Measurements from ENCODE around the gene PTAFR. TPM values are rescaled to one million over a fixed set of nuclear protein-coding genes. Genes with fewer than 3 reads are reported as not detected.

The PTAFR gene
- total RNA-seq, 1 donor from 2014 or later, result 1.5 TPM

- Histone ChIP-seq H3K4me3 (no peak overlapping the region), H3K27ac (replicated peaks) (no peak overlapping the region), H3K9me3 (replicated peaks) (no peaks in the 10 kb centered on the region), H3K36me3 (no peaks in the 10 kb centered on the region), H3K27me3 (ENCODE audit: low read depth) (no peaks in the 10 kb centered on the region), H3K4me1 (peaks cover 30% of the 10 kb centered on the region)
- DNase-seq, result peak; percentile 35
- no peak for TF ChIP-seq CTCF (IDR thresholded peaks at IDR 0.05; ENCODE audit: borderline replicate concordance)
- intact Hi-C loops (cut with micrococcal nuclease), result no loop called here
Measured at GRCh38 chr1:28156821-28157220, 19.7 kb downstream of the PTAFR start.

GRCh38 chr1:28155628-28156027 lies 20.9 kb downstream of the PTAFR start:
- no peak for TF ChIP-seq CTCF (IDR thresholded peaks at IDR 0.05; ENCODE audit: borderline replicate concordance)
- DNase-seq, result no peak
- no peaks in the 10 kb centered on the region for H3K27me3 ChIP-seq (ENCODE audit: low read depth)
- no peak overlapping the region for H3K4me3 ChIP-seq
- intact Hi-C loops (cut with micrococcal nuclease), result no loop called here
- H3K9me3 ChIP-seq (replicated peaks), result no peaks in the 10 kb centered on the region
- no peaks in the 10 kb centered on the region for H3K36me3 ChIP-seq
- peaks cover 22% of the 10 kb centered on the region for H3K4me1 ChIP-seq
- peak overlapping the region; percentile 60 for H3K27ac ChIP-seq (replicated peaks)

DNA sequence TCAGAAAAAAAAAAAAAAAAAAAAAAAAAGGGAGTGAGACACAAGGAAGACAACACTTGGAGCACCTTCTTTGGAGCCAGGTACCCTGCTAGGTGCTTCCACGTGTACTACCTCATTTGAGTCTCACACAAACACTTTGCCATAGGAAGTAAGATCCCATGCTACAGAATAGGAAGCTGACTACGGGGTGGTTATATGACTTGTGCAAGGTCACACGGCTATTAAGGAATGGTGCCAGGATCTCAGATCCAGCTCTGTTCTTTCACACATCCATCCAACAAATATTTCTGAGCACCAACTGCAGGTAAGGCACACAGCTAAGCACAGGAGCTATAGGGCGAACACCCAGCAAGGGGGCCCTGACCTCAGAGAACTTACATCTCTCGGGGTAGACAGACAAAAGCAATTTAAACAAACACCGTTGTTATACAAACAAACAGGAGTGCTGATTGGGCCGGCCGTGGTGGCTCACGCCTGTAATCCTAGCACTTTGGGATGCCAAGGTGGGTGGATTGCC lies 22.4 kb downstream of the PTAFR start:
- intact Hi-C loops (cut with micrococcal nuclease), result no loop called here
- H3K4me1 ChIP-seq, result peaks cover 17% of the 10 kb centered on the region
- TF ChIP-seq CTCF (IDR thresholded peaks at IDR 0.05; ENCODE audit: borderline replicate concordance), result no peak

DNA sequence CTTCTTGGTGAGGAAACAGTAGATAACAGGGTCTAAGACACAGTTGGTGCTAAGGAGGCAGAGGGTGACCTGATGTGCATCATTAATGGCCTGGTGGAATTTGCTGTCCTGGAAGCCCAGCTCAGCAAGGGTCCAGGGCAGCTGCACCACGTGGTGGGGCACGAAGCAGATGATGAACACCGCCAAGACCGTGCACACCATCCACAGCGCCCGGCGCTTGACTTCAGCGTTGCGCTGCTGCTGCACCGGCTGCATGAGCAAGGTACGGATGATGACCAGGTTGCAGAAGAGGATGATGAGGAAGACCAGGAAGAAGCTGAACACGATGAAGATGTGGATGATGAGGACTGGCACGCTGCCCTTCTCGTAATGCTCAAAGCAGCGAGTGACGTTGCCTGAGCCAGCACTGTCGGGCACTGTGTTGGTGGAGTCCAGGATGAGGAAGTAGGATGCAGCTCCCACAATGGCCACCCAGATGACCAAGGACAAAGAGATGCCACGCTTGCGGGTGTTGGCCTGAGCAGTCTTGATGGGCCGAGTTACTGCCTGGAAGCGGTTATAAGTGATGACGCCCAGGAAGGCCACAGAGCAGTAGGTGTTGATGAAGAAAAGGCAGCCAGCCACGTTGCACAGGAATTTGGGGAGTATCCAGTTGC lies 26.2 kb downstream of the PTAFR start:
- Histone ChIP-seq H3K27me3 (ENCODE audit: low read depth) (no peaks in the 10 kb centered on the region), H3K27ac (replicated peaks) (no peak overlapping the region), H3K4me1 (peaks cover 15% of the 10 kb centered on the region), H3K4me3 (no peak overlapping the region), H3K36me3 (no peaks in the 10 kb centered on the region), H3K9me3 (replicated peaks) (no peaks in the 10 kb centered on the region)
- intact Hi-C loops (cut with micrococcal nuclease), result no loop called here
- no peak for DNase-seq
- no peak for TF ChIP-seq CTCF (IDR thresholded peaks at IDR 0.05; ENCODE audit: borderline replicate concordance)

More for the DNA sequence above, 22.4 kb downstream of the PTAFR start:
- H3K9me3 ChIP-seq (replicated peaks), result no peaks in the 10 kb centered on the region
- no peak for DNase-seq
- no peaks in the 10 kb centered on the region for H3K36me3 ChIP-seq
- H3K4me3 ChIP-seq, result no peak overlapping the region
- H3K27me3 ChIP-seq (ENCODE audit: low read depth), result no peaks in the 10 kb centered on the region
- peak overlapping the region; percentile 60 for H3K27ac ChIP-seq (replicated peaks)

- H3K4me3 ChIP-seq, result no peak overlapping the region
- intact Hi-C loops (cut with micrococcal nuclease), result no loop called here
- H3K27me3 ChIP-seq (ENCODE audit: low read depth), result no peaks in the 10 kb centered on the region
- no peaks in the 10 kb centered on the region for H3K36me3 ChIP-seq
- H3K27ac ChIP-seq (replicated peaks), result no peak overlapping the region
- H3K9me3 ChIP-seq (replicated peaks), result no peaks in the 10 kb centered on the region
- no peak for DNase-seq
- TF ChIP-seq CTCF (IDR thresholded peaks at IDR 0.05; ENCODE audit: borderline replicate concordance), result no peak
- H3K4me1 ChIP-seq, result peaks cover 2% of the 10 kb centered on the region
Measured at GRCh38 chr1:28148880-28149195, 27.7 kb downstream of the PTAFR start.

Measured in left ventricle myocardium inferior (tissue), 1 donor.